Fibroblast of skin of right biceps (primary cell): ENCODE measurements around the gene CAMKMT.

Experiments used
- DNase-seq: peaks from one replicate; pipeline ENCODE4 v3.0.0-alpha.2; 2013

Gene CAMKMT

GRCh38 chr2:44779793-44780192, 418.0 kb downstream of the CAMKMT start:
- DNase-seq = no peak

GRCh38 chr2:44780406-44780805, 418.7 kb downstream of the CAMKMT start:
- DNase-seq = no peak

- no peak for DNase-seq
Measured at GRCh38 chr2:44785433-44785832, 423.7 kb downstream of the CAMKMT start.

GRCh38 chr2:44786045-44786816, 424.5 kb downstream of the CAMKMT start:
- DNase-seq = no peak

- no peak for DNase-seq
Measured at GRCh38 chr2:44786817-44787214, 425.1 kb downstream of the CAMKMT start.

- DNase-seq = no peak
Measured at GRCh38 chr2:44787663-44788062, 425.9 kb downstream of the CAMKMT start.

GRCh38 chr2:44789446-44789845, 427.7 kb downstream of the CAMKMT start:
- no peak for DNase-seq

GRCh38 chr2:44789971-44790721, 428.4 kb downstream of the CAMKMT start:
- no peak for DNase-seq

- DNase-seq = peak; percentile 12
Measured at GRCh38 chr2:44793322-44793870, 431.6 kb downstream of the CAMKMT start.

- no peak for DNase-seq
Measured at GRCh38 chr2:44796771-44797170, 435.0 kb downstream of the CAMKMT start.

- DNase-seq = no peak
Measured at GRCh38 chr2:44798139-44798659, 436.5 kb downstream of the CAMKMT start.

- DNase-seq = no peak
Measured at GRCh38 chr2:44799105-44799504, 437.4 kb downstream of the CAMKMT start.

GRCh38 chr2:44799754-44800153, 438.0 kb downstream of the CAMKMT start:
- no peak for DNase-seq

GRCh38 chr2:44801289-44801840, 439.6 kb downstream of the CAMKMT start:
- DNase-seq = no peak

GRCh38 chr2:44801841-44802776, 440.4 kb downstream of the CAMKMT start:
- no peak for DNase-seq

- DNase-seq = no peak
Measured at GRCh38 chr2:44802777-44803424, 441.2 kb downstream of the CAMKMT start.

- DNase-seq = no peak
Measured at GRCh38 chr2:44804406-44805265, 442.9 kb downstream of the CAMKMT start.

- DNase-seq = no peak
Measured at GRCh38 chr2:44805401-44806235, 443.9 kb downstream of the CAMKMT start.

GRCh38 chr2:44807201-44808025, 445.7 kb downstream of the CAMKMT start:
- DNase-seq = no peak
